GM12875 (cell line): Measurements from ENCODE around the gene MN1.

ENCODE experiments used
- H3K4me3 ChIP-seq: one replicate; pipeline ENCODE4 v1.5.1; 2011; ENCODE audit warnings: low read depth, low read length, control low read depth
- CTCF ChIP-seq: IDR thresholded peaks from 2 replicates; pipeline ENCODE4 v1.5.1; 2011; ENCODE audit warnings: low read depth, mild to moderate bottlenecking, control low read depth, inconsistent platforms, low read length, moderate library complexity, borderline replicate concordance; ENCODE audit not compliant: insufficient read depth

The MN1 gene

GRCh38 chr22:27794226-27794625 is 7.3 kb downstream of the MN1 start:
- TF ChIP-seq CTCF, result no peak
- H3K4me3 ChIP-seq, result no peak overlapping the region

- H3K4me3 ChIP-seq, result no peak overlapping the region
- no peak for TF ChIP-seq CTCF
These were observed 8.0 kb downstream of the MN1 start for GRCh38 chr22:27793576-27793975.

GRCh38 chr22:27792452-27793161 is 8.9 kb downstream of the MN1 start:
- no peak for TF ChIP-seq CTCF
- H3K4me3 ChIP-seq, result no peak overlapping the region

GRCh38 chr22:27791859-27792241 is 9.7 kb downstream of the MN1 start:
- TF ChIP-seq CTCF, result no peak
- no peak overlapping the region for H3K4me3 ChIP-seq

- TF ChIP-seq CTCF, result no peak
- no peak overlapping the region for H3K4me3 ChIP-seq
These were observed 10.2 kb downstream of the MN1 start for GRCh38 chr22:27791159-27791858.

GRCh38 chr22:27790376-27791158 is 11.0 kb downstream of the MN1 start:
- H3K4me3 ChIP-seq, result no peak overlapping the region
- TF ChIP-seq CTCF, result no peak
